ENCODE data around the gene MAST4.

MAST4 gene

DNA sequence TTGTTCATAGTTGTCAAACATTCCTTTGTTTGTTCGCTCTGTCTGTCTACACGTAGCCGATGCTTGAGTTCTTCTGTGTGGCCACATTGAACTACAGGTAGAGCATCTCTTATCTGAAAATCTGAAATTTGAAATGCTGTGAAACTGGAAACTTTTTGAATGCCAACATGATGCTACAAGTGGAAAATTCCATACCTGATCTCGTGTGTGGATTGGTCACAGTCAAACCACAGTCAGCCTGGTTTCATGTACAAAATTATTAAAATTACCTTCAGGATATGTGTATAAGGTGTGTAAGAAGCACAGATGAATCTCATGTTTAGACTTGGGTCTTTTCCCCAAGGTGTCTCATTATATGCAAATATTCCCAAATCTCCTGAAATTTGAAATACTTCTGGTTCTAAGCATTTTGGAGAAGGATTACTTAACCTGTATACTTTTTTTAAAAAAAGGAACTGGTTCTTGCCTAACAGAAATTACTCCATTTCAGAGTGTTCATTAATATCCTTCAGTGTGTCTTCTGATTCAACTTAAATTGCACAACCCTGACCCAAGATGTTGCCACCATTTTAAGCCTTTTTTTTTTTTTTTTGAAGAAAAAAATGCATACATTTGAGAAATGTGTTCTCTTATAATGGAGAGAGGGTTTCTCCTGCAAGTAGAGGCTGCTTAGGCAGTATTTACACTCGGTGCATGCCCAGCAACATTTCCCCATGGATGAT is 254.3 kb downstream of the MAST4 start:
- no peak for DNase-seq

DNA sequence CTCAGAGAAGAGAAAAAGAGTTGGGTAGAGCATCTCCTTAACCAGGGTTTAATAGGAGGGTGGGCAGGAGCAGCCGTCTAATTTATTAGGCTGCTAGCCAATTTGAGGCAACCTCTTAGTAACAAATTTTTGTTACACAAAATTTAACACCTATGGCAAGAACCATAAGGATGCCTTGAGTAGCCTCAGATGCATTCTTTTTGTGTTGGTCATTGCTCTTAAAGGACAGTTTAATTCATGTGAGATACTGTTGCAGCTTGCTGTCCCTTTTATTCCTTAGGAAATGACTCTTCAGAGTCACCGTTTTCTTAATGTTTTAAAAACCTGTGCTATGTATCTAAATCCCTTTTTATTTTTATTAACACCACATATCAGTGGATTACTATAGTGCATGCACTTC is 255.1 kb downstream of the MAST4 start:
- no peak for DNase-seq

GRCh38 chr5:66854416-66854815 is 258.2 kb downstream of the MAST4 start:
- no peak for DNase-seq

DNA sequence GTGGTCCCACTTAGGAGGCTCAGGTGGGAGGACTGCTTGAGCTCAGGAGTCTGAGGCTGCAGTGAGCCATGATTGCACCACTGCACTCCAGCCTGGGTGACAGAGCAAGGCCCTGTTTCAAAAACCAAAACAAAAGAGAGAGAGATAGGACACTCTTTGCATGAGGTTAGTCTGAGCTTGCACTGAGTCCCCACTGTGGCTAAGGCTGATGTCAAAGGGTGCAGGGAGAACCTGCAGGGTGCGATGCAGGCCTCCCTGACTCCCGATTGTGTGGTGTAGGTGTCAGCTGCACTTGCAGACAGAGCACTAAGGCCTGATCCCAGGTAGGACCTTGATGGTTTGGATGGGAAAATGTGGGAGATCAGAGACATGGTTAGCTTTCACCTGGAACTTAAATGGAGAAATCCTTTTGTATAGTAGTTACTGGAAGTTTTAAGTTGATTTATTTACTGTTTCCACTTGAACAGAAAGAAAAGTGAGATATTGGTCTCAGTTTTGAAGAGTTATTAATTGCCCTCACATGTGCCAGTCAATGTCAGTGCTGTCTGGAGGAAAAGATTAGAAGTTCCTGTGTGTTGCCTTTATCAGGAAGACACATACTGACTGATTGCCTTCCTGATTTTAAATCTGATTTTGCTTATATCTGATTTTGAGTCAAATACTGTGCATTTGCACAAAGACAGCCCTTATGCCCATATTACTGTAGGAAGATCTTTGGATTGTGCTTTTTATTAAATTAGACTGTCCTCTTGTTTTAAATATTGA is 260.0 kb downstream of the MAST4 start:
- no peak for DNase-seq

GRCh38 chr5:66859526-66859925 is 263.3 kb downstream of the MAST4 start:
- DNase-seq = no peak

DNA sequence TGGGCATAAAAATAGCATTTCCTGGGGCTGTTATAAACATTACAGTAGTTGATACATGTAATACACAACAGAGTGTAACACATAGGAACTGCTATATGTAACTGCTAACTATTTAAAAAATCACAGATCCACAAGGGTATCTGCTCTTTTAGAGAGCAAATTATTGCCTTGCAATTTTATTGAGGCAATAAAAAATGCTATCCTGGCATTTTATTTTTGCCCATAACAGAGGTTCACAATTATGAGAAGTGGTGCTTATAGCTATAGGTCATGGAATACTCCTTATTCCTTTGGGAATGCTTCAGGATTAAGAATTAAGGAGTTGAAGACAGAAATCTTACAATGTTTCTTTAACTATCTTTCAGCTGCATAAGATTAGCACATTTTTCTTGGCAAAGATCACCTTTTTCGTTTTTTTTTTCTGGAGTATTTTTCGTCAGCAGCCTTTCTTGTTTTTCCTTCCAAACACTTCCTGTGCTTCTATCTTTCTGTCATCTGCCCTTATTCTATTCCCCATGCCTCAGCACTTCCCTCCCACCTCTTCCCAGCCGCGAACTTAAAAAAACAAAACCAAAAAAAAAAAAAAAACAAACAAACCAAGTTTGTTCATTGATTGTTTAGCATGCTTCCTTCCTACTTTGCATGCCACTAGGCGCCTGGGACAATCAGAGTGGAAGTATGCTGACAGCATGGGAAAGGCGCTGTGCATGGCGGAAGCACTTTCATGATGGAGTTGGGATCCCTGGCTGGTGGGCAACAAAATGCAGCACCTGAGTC is 264.2 kb downstream of the MAST4 start:
- no peak for DNase-seq

- DNase-seq = no peak
Measured at GRCh38 chr5:66861402-66861801, 265.2 kb downstream of the MAST4 start.

GRCh38 chr5:66862020-66862419 is 265.8 kb downstream of the MAST4 start:
- no peak for DNase-seq

- DNase-seq = no peak
Measured at GRCh38 chr5:66863243-66864170, 267.3 kb downstream of the MAST4 start.

GRCh38 chr5:66864240-66864884 is 268.2 kb downstream of the MAST4 start:
- DNase-seq = no peak

- DNase-seq = no peak
Measured at GRCh38 chr5:66867618-66868322, 271.6 kb downstream of the MAST4 start.

GRCh38 chr5:66869347-66869746 is 273.2 kb downstream of the MAST4 start:
- no peak for DNase-seq

DNA sequence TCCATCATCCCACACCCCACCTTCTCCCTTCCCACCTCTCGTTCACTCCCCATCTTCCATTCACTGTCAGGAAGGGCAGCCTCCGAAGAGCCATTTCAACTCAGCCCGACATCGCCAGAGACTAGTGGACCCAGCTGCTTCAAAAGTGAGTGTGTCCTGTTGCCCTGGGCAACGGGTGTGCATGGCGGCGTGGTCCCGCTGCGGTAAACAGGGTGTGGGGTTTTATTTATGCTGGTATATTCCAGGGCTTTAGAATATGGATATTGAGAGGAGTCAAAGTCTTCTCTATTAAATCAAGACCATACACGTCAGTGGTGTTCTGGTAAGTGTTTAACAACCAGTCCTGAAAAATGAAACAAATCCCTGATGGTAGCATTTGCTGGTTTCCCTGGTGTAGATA is 274.5 kb downstream of the MAST4 start:
- DNase-seq = no peak

DNA sequence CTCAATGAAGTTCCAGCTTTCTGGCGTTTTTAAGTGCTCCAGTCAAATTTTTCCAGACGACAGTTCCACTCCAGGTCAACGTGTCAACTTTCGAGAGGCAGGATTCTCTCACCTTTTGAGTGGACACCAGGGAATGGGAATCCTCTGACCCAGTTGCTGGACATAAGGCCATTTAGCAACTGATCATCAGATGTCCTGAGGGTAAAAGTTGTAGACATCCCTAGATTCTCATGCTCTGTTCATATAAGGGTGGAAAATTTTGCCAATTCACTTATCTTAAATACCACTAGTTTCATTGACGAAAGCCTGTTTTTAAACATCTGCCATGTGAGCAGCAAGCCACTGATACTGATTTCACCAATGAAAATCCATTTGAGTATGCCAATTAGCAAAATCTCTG is 275.5 kb downstream of the MAST4 start:
- no peak for DNase-seq

DNA sequence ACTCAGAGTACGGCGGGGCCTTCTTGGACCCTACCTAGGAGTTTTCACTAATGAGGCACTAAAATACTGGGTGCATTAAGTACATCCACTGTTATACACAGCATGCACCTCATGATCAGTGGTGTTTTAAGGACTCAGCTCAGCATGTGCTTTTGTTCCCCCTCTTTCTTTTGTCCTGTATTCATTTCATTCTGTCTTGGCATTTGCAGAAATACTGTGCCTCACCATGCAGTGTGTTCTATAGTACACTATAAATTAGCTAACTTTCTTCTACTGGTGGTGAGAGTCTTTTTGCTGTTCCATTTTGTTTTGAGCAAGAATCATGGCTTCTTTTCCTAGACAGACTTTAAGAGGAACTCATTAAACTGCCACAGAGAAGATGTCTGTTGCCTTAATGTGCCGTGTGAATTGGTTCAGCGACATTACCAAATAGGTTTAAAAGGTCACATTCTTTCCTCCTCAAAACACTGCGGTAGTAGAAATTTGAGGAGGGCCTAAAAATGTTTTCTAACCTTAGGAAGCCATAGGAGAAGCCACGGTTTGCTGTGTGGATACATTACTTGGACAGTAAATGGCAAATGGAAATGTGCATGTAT is 276.6 kb downstream of the MAST4 start:
- DNase-seq = no peak

GRCh38 chr5:66874004-66874403 is 277.8 kb downstream of the MAST4 start:
- no peak for DNase-seq

DNA sequence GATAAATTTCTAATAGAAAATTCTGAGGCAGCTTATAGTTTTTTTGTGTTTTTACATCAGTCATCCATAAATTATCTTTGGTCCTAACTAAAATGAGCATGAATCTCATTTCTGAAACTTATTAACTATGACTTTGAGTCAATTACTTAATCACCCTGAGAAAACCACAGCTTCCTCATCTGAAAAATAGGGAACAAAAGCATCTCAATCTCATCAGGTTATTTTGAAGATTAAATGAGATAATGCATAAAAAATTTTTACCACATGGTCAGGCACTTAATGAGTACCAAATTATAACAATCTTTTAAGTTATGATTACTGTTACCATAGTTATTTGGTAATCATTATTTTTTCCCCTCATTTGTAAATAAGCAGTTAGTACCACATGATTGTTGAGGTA is 279.1 kb downstream of the MAST4 start:
- no peak for DNase-seq

GRCh38 chr5:66876266-66876807 is 280.1 kb downstream of the MAST4 start:
- DNase-seq = no peak

- DNase-seq = no peak
Measured at GRCh38 chr5:66877843-66878242, 281.6 kb downstream of the MAST4 start.

DNA sequence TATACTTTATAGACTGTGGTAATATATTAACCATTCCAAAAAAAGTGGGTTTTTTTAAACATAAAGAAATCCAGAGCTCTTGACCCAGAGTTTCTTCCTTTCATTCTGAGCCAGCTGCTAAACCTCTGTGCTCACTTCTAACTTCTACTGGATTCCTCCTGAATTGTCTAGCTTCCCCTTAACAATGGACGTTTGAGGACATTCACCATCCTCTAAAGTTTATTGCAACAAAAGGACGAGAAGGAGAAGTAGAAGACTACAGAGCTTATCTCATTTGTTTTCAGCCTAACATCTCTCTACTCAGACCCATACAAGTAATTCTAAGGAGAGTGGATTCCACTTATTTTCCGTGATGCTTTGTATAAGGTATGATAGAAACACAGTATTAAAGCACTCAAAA is 284.2 kb downstream of the MAST4 start:
- no peak for DNase-seq
